ENCODE data around the gene ZP1.

Gene ZP1

DNA sequence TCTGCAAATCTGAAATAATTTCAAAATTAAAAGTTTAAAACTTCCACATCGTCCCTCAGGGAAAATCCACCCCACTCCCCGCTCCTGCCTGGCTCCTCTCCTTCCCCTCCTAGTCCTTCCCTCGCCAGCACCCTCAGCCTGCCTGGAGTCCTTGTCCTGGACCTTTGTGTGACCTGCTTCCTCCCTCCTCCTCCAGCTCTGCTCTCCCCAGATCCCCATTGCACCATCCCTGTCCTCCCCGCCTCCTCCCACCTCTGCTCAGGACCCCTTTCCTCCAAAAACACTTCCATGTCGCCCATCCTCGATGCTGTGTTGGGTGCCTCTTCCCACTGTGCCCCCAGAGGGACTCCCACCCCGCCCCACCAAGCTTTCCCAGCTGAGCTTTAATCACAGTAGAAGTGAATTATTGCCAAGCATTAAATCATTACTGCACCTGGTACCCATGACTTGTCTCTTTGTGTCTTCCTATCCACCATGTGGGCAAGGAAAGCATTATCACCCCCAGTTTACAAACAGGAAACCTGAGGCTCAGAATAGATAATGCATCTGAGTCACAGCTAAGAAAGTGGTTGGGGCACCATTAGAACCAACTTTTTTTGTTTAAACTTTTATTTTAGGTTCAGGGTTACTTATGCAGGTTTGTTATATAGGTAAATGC lies 2.4 kb upstream of the ZP1 start:
- H3K9me3 ChIP-seq (ENCODE audit: control insufficient read depth, insufficient read depth, low read depth, low read length), result no peaks in the 10 kb centered on the region
- H3K4me3 ChIP-seq (ENCODE audit: low read depth, low read length), result no peak overlapping the region
- H3K27ac ChIP-seq (ENCODE audit: low read depth, low read length), result no peak overlapping the region
- no peaks in the 10 kb centered on the region for H3K27me3 ChIP-seq (ENCODE audit: control insufficient read depth, insufficient read depth, low read length)
- no peak overlapping the region for H3K9ac ChIP-seq (ENCODE audit: low read length)
- no peaks in the 10 kb centered on the region for H3K4me1 ChIP-seq (ENCODE audit: control insufficient read depth, insufficient read depth, low read length)
- H3K36me3 ChIP-seq (ENCODE audit: control insufficient read depth, insufficient read depth, low read length), result no peaks in the 10 kb centered on the region

DNA sequence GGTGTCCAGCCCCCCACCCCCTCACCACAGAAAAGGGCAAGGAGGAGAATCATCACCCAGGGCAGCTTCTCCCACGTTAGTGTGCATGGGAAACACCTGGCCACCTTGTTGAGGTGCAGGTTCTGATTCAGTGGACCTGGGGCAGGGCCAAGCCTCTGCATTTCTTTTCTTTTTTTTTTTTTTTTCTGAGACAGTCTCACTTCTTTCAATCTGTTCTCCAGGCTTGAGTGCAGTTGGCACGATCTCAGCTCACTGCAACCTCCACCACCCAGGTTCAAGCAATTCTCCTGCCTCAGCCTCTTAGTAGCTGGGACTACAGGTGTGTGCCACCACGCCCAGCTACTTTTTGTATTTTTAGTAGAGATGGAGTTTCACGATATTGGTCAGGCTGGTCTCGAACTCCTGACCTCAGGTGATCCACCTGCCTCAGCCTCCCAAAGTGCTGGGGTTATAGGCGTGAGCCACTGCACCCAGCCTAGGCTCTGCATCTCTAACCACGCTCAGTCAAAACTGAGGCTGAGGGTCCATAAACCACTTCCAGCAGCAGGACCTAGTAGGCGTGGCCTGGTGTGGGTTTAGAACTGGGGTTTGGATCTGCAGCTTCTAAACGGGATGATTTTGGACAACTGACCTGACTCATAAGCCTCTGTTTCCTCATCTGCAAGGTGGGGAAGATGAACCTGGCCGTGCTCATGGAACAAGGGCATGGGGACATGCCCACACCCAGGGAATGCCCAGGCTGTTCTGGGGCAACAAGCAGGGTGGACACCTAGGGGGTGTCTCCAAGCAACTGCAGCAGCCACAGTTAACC lies 734 bp downstream of the ZP1 start:
- H3K36me3 ChIP-seq (ENCODE audit: control insufficient read depth, insufficient read depth, low read length), result no peaks in the 10 kb centered on the region
- H3K27ac ChIP-seq (ENCODE audit: low read depth, low read length), result no peak overlapping the region
- peaks cover 4% of the 10 kb centered on the region for H3K4me1 ChIP-seq (ENCODE audit: control insufficient read depth, insufficient read depth, low read length)
- H3K27me3 ChIP-seq (ENCODE audit: control insufficient read depth, insufficient read depth, low read length), result no peaks in the 10 kb centered on the region
- H3K4me3 ChIP-seq (ENCODE audit: low read depth, low read length), result no peak overlapping the region
- no peak overlapping the region for H3K9ac ChIP-seq (ENCODE audit: low read length)
- H3K9me3 ChIP-seq (ENCODE audit: control insufficient read depth, insufficient read depth, low read depth, low read length), result no peaks in the 10 kb centered on the region

DNA sequence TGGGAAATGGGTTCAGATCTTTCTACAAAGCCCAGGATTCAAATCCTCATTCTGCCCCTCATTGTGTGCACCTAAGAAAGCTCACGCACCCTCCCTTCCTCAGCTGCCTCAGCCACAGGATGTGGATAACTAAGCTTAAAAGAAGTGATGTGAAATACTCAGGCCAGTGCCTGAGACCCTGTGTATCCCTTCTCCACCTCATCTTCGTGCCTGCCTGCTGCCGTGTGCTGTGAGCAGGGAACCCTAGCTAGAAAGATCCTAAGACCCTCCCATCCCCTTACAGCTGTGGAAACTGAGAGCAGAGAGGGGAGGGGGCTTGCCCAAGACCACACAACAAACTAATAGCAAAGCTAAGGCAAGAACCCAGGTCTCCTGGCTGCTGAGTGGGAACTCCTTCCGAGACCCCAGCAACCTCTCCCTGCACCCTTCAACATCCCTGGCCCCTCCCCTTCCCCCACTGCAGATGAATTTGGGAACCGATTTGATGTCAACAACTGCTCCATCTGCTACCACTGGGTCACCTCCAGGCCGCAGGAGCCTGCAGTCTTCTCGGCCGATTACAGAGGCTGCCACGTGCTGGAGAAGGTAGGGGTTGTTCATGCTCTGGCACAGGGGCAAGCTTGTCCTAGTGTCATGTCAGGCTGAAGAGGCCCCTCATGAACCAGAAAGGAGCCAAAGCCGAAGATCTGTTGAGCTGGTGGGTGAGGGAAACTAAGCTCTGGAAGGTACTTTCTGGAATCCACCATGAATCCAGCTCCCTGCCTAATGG lies 1.5 kb downstream of the ZP1 start:
- Histone ChIP-seq H3K9me3 (ENCODE audit: control insufficient read depth, insufficient read depth, low read depth, low read length) (no peaks in the 10 kb centered on the region), H3K4me1 (ENCODE audit: control insufficient read depth, insufficient read depth, low read length) (peaks cover 10% of the 10 kb centered on the region), H3K36me3 (ENCODE audit: control insufficient read depth, insufficient read depth, low read length) (no peaks in the 10 kb centered on the region), H3K4me3 (ENCODE audit: low read depth, low read length) (no peak overlapping the region), H3K9ac (ENCODE audit: low read length) (no peak overlapping the region), H3K27ac (ENCODE audit: low read depth, low read length) (no peak overlapping the region), H3K27me3 (ENCODE audit: control insufficient read depth, insufficient read depth, low read length) (no peaks in the 10 kb centered on the region)

DNA sequence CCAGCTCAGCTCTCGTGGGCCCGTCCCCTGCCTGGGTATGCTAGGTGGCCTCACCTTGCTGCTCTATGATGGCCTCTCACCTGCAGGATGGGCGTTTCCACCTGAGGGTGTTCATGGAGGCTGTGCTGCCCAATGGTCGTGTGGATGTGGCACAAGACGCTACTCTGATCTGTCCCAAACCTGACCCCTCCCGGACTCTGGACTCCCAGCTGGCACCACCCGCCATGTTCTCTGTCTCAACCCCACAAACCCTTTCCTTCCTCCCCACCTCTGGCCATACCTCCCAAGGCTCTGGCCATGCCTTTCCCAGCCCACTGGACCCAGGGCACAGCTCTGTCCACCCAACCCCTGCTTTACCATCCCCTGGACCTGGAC lies 2.1 kb downstream of the ZP1 start:
- no peak overlapping the region for H3K27ac ChIP-seq (ENCODE audit: low read depth, low read length)
- H3K27me3 ChIP-seq (ENCODE audit: control insufficient read depth, insufficient read depth, low read length), result no peaks in the 10 kb centered on the region
- H3K4me3 ChIP-seq (ENCODE audit: low read depth, low read length), result no peak overlapping the region

DNA sequence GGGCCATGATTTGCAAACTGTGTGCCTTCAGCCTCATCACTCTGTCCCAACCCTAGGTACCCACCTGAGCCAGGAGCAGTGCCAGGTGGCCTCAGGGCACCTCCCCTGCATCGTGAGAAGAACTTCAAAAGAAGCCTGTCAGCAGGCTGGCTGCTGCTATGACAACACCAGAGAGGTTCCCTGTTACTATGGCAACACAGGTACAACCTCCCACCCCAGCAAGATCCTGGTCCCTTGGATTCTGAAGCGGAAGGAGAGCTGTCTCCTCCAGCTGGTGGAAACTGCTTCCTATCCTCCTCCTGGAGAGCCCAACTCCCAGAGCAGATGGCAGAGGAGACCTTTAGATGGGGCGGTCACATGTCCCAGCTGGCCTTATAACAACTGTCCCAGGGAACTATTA lies 2.9 kb downstream of the ZP1 start:
- H3K9ac ChIP-seq (ENCODE audit: low read length), result no peak overlapping the region
- H3K4me1 ChIP-seq (ENCODE audit: control insufficient read depth, insufficient read depth, low read length), result peaks cover 10% of the 10 kb centered on the region
- H3K27ac ChIP-seq (ENCODE audit: low read depth, low read length), result no peak overlapping the region
- no peaks in the 10 kb centered on the region for H3K9me3 ChIP-seq (ENCODE audit: control insufficient read depth, insufficient read depth, low read depth, low read length)
- H3K27me3 ChIP-seq (ENCODE audit: control insufficient read depth, insufficient read depth, low read length), result no peaks in the 10 kb centered on the region
- 0 out of 2 replicates have a peak, but pooled peaks cover 2% of the 10 kb centered on the region for H3K36me3 ChIP-seq (ENCODE audit: control insufficient read depth, insufficient read depth, low read length)
- no peak overlapping the region for H3K4me3 ChIP-seq (ENCODE audit: low read depth, low read length)

More for the DNA sequence above, 2.1 kb downstream of the ZP1 start:
- Histone ChIP-seq H3K4me1 (ENCODE audit: control insufficient read depth, insufficient read depth, low read length) (peaks cover 10% of the 10 kb centered on the region), H3K9ac (ENCODE audit: low read length) (no peak overlapping the region), H3K36me3 (ENCODE audit: control insufficient read depth, insufficient read depth, low read length) (no peaks in the 10 kb centered on the region), H3K9me3 (ENCODE audit: control insufficient read depth, insufficient read depth, low read depth, low read length) (no peaks in the 10 kb centered on the region)

DNA sequence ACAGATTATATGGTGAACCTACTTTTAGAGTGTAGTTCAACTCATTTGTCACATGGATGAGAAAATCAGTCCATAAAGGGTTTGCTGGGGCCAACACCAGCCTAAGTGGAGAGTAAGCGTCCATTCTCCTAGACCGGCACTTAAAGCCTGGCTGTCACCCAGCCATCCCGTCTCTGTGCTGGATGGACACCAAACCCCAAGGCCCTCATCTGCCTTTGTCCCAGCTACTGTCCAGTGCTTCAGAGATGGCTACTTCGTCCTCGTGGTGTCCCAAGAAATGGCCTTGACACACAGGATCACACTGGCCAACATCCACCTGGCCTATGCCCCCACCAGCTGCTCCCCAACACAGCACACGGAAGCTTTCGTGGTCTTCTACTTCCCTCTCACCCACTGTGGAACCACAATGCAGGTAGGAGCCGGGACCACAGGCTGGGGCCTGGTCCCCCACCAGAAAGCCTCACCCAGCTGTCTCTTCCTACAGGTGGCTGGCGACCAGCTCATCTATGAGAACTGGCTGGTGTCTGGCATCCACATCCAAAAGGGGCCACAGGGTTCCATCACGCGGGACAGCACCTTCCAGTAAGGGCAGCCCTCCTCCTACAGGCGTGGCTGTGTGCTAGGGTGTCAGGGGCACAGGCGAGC lies 3.5 kb downstream of the ZP1 start:
- H3K27me3 ChIP-seq (ENCODE audit: control insufficient read depth, insufficient read depth, low read length), result no peaks in the 10 kb centered on the region
- no peak overlapping the region for H3K9ac ChIP-seq (ENCODE audit: low read length)
- no peak overlapping the region for H3K27ac ChIP-seq (ENCODE audit: low read depth, low read length)
- peaks cover 10% of the 10 kb centered on the region for H3K4me1 ChIP-seq (ENCODE audit: control insufficient read depth, insufficient read depth, low read length)
- H3K9me3 ChIP-seq (ENCODE audit: control insufficient read depth, insufficient read depth, low read depth, low read length), result no peaks in the 10 kb centered on the region
- H3K4me3 ChIP-seq (ENCODE audit: low read depth, low read length), result no peak overlapping the region
- H3K36me3 ChIP-seq (ENCODE audit: control insufficient read depth, insufficient read depth, low read length), result 0 out of 2 replicates have a peak, but pooled peaks cover 2% of the 10 kb centered on the region

DNA sequence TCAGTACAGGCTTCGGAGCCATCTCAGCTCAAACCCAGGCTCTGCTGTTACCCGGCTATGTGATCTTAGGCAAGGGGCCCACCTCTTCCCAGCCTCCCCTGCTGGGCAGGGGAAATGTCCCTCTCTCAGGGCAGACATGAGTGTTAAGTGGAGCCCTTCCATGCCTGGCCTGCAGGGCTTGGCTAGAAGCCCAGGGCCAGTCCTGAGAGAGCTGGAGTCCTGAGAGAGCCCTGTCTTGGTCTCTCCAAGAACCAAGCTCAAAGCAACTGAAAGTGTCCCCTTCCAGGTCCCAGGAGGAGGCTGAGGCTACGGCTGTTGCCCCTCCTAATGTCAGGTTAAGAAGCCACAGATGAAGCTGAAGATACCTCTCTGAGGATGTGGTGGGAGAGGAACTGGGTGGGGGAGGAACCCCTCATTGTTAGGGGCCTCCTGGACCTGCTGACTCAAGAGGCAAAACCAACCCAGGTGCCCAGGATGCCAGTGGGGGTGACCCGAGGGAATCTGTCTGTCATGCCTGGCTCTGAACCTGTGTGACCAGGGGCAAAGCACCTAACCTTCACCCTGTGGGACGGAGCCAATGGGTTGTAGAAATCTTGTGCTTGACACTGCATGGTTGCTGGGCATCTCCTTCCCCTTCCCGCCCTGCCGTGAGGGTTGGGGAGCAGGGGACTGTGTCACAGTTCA lies 4.2 kb downstream of the ZP1 start:
- Histone ChIP-seq H3K4me1 (ENCODE audit: control insufficient read depth, insufficient read depth, low read length) (peaks cover 10% of the 10 kb centered on the region), H3K36me3 (ENCODE audit: control insufficient read depth, insufficient read depth, low read length) (0 out of 2 replicates have a peak, but pooled peaks cover 2% of the 10 kb centered on the region), H3K9me3 (ENCODE audit: control insufficient read depth, insufficient read depth, low read depth, low read length) (no peaks in the 10 kb centered on the region), H3K27me3 (ENCODE audit: control insufficient read depth, insufficient read depth, low read length) (no peaks in the 10 kb centered on the region), H3K27ac (ENCODE audit: low read depth, low read length) (no peak overlapping the region), H3K9ac (ENCODE audit: low read length) (no peak overlapping the region), H3K4me3 (ENCODE audit: low read depth, low read length) (no peak overlapping the region)

DNA sequence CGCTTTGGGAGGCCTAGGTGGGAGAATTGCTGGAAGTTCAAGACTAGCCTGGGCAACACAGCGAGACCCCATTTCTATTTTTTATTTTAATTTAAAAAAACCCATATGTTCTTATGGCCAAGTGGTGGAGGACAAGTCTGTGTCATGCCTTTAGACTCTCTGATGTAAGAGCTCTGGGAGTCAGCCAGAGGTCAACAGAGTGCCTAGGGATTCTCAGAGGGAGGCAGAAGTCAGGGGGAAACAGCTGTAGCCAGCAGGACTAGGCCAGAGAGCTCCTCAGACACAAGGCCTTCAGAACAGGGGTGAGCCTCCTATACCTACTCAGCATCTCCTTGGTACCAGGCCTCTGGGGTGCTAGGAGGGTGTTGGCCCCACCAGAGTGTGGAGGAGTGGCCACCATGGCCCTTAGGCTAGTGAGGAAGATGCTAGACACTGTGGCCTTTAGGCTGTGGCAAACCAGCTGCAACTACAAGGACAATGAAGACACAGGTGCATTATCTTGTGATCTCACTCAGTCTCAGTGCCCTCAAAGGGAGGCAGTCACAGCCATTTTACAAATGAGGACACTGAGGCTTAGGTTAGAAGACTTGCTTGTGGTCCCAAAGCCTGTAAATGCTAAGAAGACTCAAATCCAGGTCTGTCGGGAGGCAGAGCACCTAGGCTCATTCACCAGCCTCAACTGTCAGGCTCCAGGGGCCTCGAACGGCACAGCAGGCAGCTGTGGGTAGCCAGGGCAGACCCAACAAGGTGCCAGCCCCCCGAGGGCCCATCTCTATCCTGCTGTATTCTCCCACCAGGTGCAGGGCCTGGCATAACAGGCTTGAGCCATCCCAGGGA lies 5.0 kb downstream of the ZP1 start:
- no peak overlapping the region for H3K27ac ChIP-seq (ENCODE audit: low read depth, low read length)
- H3K4me1 ChIP-seq (ENCODE audit: control insufficient read depth, insufficient read depth, low read length), result peaks cover 10% of the 10 kb centered on the region
- no peak overlapping the region for H3K9ac ChIP-seq (ENCODE audit: low read length)
- H3K27me3 ChIP-seq (ENCODE audit: control insufficient read depth, insufficient read depth, low read length), result no peaks in the 10 kb centered on the region
- H3K4me3 ChIP-seq (ENCODE audit: low read depth, low read length), result no peak overlapping the region
- no peaks in the 10 kb centered on the region for H3K9me3 ChIP-seq (ENCODE audit: control insufficient read depth, insufficient read depth, low read depth, low read length)
- H3K36me3 ChIP-seq (ENCODE audit: control insufficient read depth, insufficient read depth, low read length), result 0 out of 2 replicates have a peak, but pooled peaks cover 2% of the 10 kb centered on the region

DNA sequence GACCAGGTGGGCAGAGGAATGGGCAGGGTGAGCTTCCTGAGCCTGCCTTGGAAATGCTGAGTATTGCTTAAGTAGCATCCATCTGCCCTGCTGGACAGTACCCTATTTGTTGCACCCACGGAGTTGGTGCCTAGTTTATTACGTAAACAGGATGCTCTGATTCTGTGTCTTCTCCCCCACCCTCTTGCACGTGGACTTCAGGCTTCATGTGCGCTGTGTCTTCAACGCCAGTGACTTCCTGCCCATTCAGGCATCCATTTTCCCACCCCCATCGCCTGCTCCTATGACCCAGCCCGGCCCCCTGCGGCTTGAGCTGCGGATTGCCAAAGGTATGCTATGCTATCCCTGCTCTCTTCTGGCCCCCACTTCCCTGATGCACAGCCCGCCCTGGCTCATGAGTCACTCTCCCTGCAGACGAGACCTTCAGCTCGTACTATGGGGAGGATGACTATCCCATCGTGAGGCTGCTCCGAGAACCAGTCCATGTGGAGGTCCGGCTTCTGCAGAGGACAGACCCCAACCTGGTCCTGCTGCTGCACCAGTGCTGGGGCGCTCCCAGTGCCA lies 5.7 kb downstream of the ZP1 start:
- H3K9me3 ChIP-seq (ENCODE audit: control insufficient read depth, insufficient read depth, low read depth, low read length), result no peaks in the 10 kb centered on the region
- H3K4me3 ChIP-seq (ENCODE audit: low read depth, low read length), result no peak overlapping the region
- no peak overlapping the region for H3K9ac ChIP-seq (ENCODE audit: low read length)
- 0 out of 2 replicates have a peak, but pooled peaks cover 2% of the 10 kb centered on the region for H3K36me3 ChIP-seq (ENCODE audit: control insufficient read depth, insufficient read depth, low read length)
- H3K4me1 ChIP-seq (ENCODE audit: control insufficient read depth, insufficient read depth, low read length), result peaks cover 10% of the 10 kb centered on the region
- no peak overlapping the region for H3K27ac ChIP-seq (ENCODE audit: low read depth, low read length)
- H3K27me3 ChIP-seq (ENCODE audit: control insufficient read depth, insufficient read depth, low read length), result no peaks in the 10 kb centered on the region

All from HUES6 (cell line).